SK-N-SH (cell line): Measurements from ENCODE around the gene PPM1N. TPM values are rescaled to one million over a fixed set of nuclear protein-coding genes. Genes with fewer than 3 reads are reported as not detected.

Experiments used
- CTCF ChIA-PET: fragments of 300-600, 350-600 bp; formaldehyde crosslinking; extraction: SDS; loops from one replicate; lab custom pipeline; 2021; lab: Yijun Ruan, JAX
- POLR2A ChIA-PET: fragments of 350-600 bp; sonication (Branson Sonifier 250); formaldehyde crosslinking; extraction: SDS; loops from one replicate; lab custom pipeline; 2020; ENCODE audit warnings: antibody characterized with exemption, inconsistent platforms; lab: Yijun Ruan, JAX
- DNase-seq: peaks from one replicate; pipeline ENCODE4 v3.0.0; 2012
- H2AFZ ChIP-seq: fragments of 200-600 bp; sonication (generic); 2 replicates; pipeline ENCODE4 v1.8.1; 2016; ENCODE audit warnings: antibody characterized with exemption, mild to moderate bottlenecking, low read depth
- H3F3A ChIP-seq: fragments of 200-600 bp; sonication (generic); replicated peaks from 2 replicates; pipeline ENCODE3; 2016; ENCODE audit warnings: antibody characterized with exemption, mild to moderate bottlenecking; ENCODE audit not compliant: insufficient read depth
- H3K27ac ChIP-seq, 2 experiments: fragments of 200-500 bp in 1 of 2; fragments of 200-600 bp in 1 of 2; sonication (Bioruptor generic) in 1 of 2; sonication (generic), shearing (Covaris generic) in 1 of 2; 2 replicates each; pipeline versions ENCODE4 v1.5.1 to v1.6.1; 2014 to 2016; ENCODE audit warnings: low read depth in 2 of 2, inconsistent platforms in 1 of 2, low read length in 1 of 2, mild to moderate bottlenecking in 1 of 2, mixed read lengths in 1 of 2
- H3K27me3 ChIP-seq: fragments of 200-600 bp; sonication (generic), shearing (Covaris generic); 2 replicates; pipeline ENCODE4 v1.6.1; 2016; ENCODE audit warnings: mixed run types; ENCODE audit not compliant: insufficient read depth
- H3K36me3 ChIP-seq, 2 experiments: fragments of 200-500 bp in 1 of 2; fragments of 200-600 bp in 1 of 2; sonication (Bioruptor generic) in 1 of 2; sonication (generic) in 1 of 2; replicated peaks in 1 of 2; 2 replicates each; pipeline versions ENCODE3 to v1.5.1; 2014 to 2016; ENCODE audit warnings: low read length in 1 of 2, mild to moderate bottlenecking in 1 of 2; ENCODE audit not compliant: insufficient read depth in 2 of 2, control insufficient read depth in 1 of 2
- H3K4me1 ChIP-seq, 2 experiments: fragments of 200-500 bp in 1 of 2; fragments of 200-600 bp in 1 of 2; sonication (Bioruptor generic) in 1 of 2; sonication (generic), shearing (Covaris generic) in 1 of 2; 2 replicates each; pipeline versions ENCODE4 v1.5.1 to v1.6.1; 2014 to 2016; ENCODE audit warnings: low read depth in 1 of 2, low read length in 1 of 2, mixed run types in 1 of 2; ENCODE audit not compliant: insufficient read depth in 2 of 2, control insufficient read depth in 1 of 2
- H3K4me2 ChIP-seq: fragments of 200-600 bp; sonication (generic), shearing (Covaris generic); 2 replicates; pipeline ENCODE4 v1.6.1; 2017; ENCODE audit warnings: mixed run types
- H3K4me3 ChIP-seq, 2 experiments: fragments of 200-500 bp in 1 of 2; fragments of 200-600 bp in 1 of 2; sonication (Bioruptor generic) in 1 of 2; sonication (generic), shearing (Covaris generic) in 1 of 2; 2 replicates each; pipeline versions ENCODE4 v1.5.1 to v1.8.1; 2014 to 2016; ENCODE audit warnings: low read depth in 2 of 2, inconsistent platforms in 1 of 2, low read length in 1 of 2, mild to moderate bottlenecking in 1 of 2, mixed read lengths in 1 of 2, moderate library complexity in 1 of 2
- H3K79me2 ChIP-seq: fragments of 200-600 bp; sonication (generic); 2 replicates; pipeline ENCODE4 v1.8.1; 2017; ENCODE audit warnings: mild to moderate bottlenecking; ENCODE audit not compliant: insufficient read depth
- H3K9ac ChIP-seq: fragments of 200-600 bp; sonication (generic); 2 replicates; pipeline ENCODE4 v1.6.1; 2017; ENCODE audit warnings: mixed run types
- H3K9me2 ChIP-seq: fragments of 200-600 bp; sonication (generic); 2 replicates; pipeline ENCODE4 v1.6.1; 2017; ENCODE audit warnings: mixed run types
- H3K9me3 ChIP-seq: fragments of 200-600 bp; sonication (generic); 2 replicates; pipeline ENCODE4 v1.6.1; 2017; ENCODE audit warnings: mixed run types, mild to moderate bottlenecking, moderate library complexity
- H4K20me1 ChIP-seq: fragments of 200-600 bp; sonication (generic); 2 replicates; pipeline ENCODE4 v1.6.1; 2017; ENCODE audit warnings: mild to moderate bottlenecking, mixed run types; ENCODE audit not compliant: insufficient read depth
- CHD2 ChIP-seq: fragments of 150-350 bp; IDR thresholded peaks from 2 replicates; pipeline ENCODE4 v1.6.1; 2018; ENCODE audit warnings: low read length; ENCODE audit not compliant: partially characterized antibody
- ELF1 ChIP-seq: IDR thresholded peaks from 2 replicates; pipeline ENCODE4 v1.4.0; 2012
- EZH2phosphoT487 ChIP-seq: fragments of 200-600 bp; sonication (generic); IDR thresholded peaks from 2 replicates; pipeline ENCODE4 v1.6.1; 2017; ENCODE audit warnings: low read depth, mixed run types, mild to moderate bottlenecking, antibody characterized with exemption, moderate library complexity, borderline replicate concordance
- FOXJ3 ChIP-seq: sonication (generic); formaldehyde crosslinking; IDR thresholded peaks from 2 replicates; pipeline ENCODE4 v1.5.1; 2020; ENCODE audit warnings: mild to moderate bottlenecking, missing genetic modification reagents
- MEF2A ChIP-seq: IDR thresholded peaks from 2 replicates; pipeline ENCODE4 v1.4.0; 2012; ENCODE audit warnings: low read depth, borderline replicate concordance
- NFIC ChIP-seq: IDR thresholded peaks from 2 replicates; pipeline ENCODE4 v1.4.0; 2012; ENCODE audit warnings: borderline replicate concordance
- NRF1 ChIP-seq: IDR thresholded peaks from 2 replicates; pipeline ENCODE4 v1.6.1; 2012; ENCODE audit warnings: low read depth, mild to moderate bottlenecking, low read length
- POLR2AphosphoS5 ChIP-seq: IDR thresholded peaks from 2 replicates; pipeline ENCODE4 v1.6.1; 2012; ENCODE audit warnings: low read depth, low read length
- RAD21 ChIP-seq: IDR thresholded peaks from 2 replicates; pipeline ENCODE4 v1.6.1; 2012; ENCODE audit warnings: mild to moderate bottlenecking, low read length
- RFX5 ChIP-seq: IDR thresholded peaks from 2 replicates; pipeline ENCODE4 v1.6.1; 2012; ENCODE audit warnings: mild to moderate bottlenecking, improper control_type of control experiment, low read length
- RXRA ChIP-seq: IDR thresholded peaks from 2 replicates; pipeline ENCODE4 v1.4.0; 2012; ENCODE audit warnings: low read depth, mild to moderate bottlenecking, borderline replicate concordance
- SMC3 ChIP-seq: IDR thresholded peaks from 2 replicates; pipeline ENCODE4 v1.6.1; 2012; ENCODE audit warnings: low read depth, low read length, improper control_type of control experiment
- TCF12 ChIP-seq: IDR thresholded peaks from 2 replicates; pipeline ENCODE4 v1.4.0; 2012
- YY1 ChIP-seq: IDR thresholded peaks from 2 replicates; pipeline ENCODE4 v1.4.0; 2012; ENCODE audit warnings: low read depth, mild to moderate bottlenecking
- WGBS: methylation state at CpG from one replicate; pipeline ENCODE4 v1.1.6; 2017; ENCODE audit warnings: low lambda C conversion rate; 5-methylcytosine and 5-hydroxymethylcytosine counted together
- polyA plus RNA-seq, 3 experiments: library from polyadenylated mRNA; depleted of rRNA; stranded (reverse); fragments of >200 nt; gene quantifications; 2 replicates each; pipeline ENCODE4 v1.2.3, GENCODE V29; 2012
- TF ChIP-seq, protein P1 (sequence below): IDR thresholded peaks from 2 replicates; pipeline ENCODE4 v1.4.0; 2012; ENCODE audit warnings: low read depth, borderline replicate concordance
- TF ChIP-seq, protein P2 (sequence below): IDR thresholded peaks from 2 replicates; pipeline ENCODE4 v1.4.0; 2012; ENCODE audit warnings: low read depth, borderline replicate concordance
- TF ChIP-seq, protein P3 (sequence below): IDR thresholded peaks from 2 replicates; pipeline ENCODE4; 2012

Gene PPM1N
- polyA plus RNA-seq, 1 of the 3 experiments (the other 2 are of a cell fraction) = 10.3 TPM

DNA sequence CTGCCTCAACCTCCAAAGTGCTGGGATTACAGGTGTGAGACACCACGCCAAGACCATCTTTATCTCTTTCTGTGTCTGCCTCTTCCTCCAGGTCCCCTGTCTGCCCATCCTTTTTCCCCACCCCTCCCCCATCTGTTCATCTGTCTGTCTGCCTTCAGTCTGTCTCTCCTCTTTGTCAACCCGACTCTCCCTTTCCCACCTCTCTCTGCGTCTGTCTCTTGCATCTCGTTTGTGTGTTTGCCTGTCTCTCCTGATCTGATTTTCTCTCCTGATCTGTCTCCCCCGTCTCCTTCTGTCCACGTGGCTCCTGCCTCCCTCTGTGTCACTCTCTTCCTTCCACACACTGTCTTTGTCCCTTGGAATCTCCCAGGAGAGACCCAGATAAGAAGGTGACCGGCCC is 19.0 kb downstream of the PPM1N start:
- H3K27me3 ChIP-seq = no peaks in the 10 kb centered on the region
- H3K4me2 ChIP-seq = no peak overlapping the region
- WGBS = 67% methylated on average over 7 of the region's 7 CpGs
- H3K4me1 ChIP-seq = no peaks in the 10 kb centered on the region
- POLR2A ChIA-PET = no interaction called here
- DNase-seq = no peak
- no peak overlapping the region for H2AFZ ChIP-seq
- no peaks in the 10 kb centered on the region for H3K9me2 ChIP-seq
- H3K79me2 ChIP-seq = peaks cover 66% of the 10 kb centered on the region
- no peaks in the 10 kb centered on the region for H3K9me3 ChIP-seq
- H4K20me1 ChIP-seq = peaks cover 51% of the 10 kb centered on the region
- no peak overlapping the region for H3K27ac ChIP-seq
- peaks cover 6% of the 10 kb centered on the region for H3F3A ChIP-seq
- peaks cover 0 to 11% of the 10 kb centered on the region in 2 experiments for H3K36me3 ChIP-seq
- TF ChIP-seq SMC3 (no peak), FOXJ3 (CRISPR knock-in tag) (no peak)
- CTCF ChIA-PET = no interaction called here
- H3K4me3 ChIP-seq = no peak overlapping the region
- H3K9ac ChIP-seq = no peak overlapping the region

DNA sequence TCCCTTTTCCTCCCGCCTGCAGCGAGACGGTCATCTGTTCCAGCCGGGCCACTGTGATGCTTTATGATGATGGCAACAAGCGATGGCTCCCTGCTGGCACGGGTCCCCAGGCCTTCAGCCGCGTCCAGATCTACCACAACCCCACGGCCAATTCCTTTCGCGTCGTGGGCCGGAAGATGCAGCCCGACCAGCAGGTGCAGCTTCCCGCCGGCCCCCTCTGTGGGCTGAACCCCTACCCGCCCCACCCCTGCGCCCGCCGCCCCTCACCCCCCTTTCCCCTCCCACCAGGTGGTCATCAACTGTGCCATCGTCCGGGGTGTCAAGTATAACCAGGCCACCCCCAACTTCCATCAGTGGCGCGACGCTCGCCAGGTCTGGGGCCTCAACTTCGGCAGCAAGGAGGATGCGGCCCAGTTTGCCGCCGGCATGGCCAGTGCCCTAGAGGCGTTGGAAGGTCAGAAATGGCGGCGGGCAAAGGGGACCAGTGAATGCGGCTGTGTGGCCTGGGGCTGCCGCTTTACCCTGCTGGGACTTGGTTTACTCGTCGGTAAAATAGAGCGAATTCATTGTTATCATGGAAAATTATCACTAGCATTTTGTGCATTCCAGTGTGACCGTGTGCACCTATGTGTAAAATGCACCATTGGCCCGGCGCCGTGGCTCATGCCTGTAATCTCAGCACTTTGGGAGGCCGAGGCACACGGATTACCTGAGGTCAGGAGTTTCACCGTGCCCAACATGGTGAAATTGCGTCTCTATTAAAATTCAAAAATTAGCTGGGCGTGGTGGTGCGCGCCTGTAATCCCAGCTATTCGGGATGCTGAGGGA is 19.6 kb downstream of the PPM1N start:
- no peaks in the 10 kb centered on the region for H3K27me3 ChIP-seq
- H3K79me2 ChIP-seq = peaks cover 60% of the 10 kb centered on the region
- H3K36me3 ChIP-seq = peaks cover 0 to 11% of the 10 kb centered on the region in 2 experiments
- DNase-seq = no peak
- H2AFZ ChIP-seq = no peak overlapping the region
- no peak overlapping the region for H3K9ac ChIP-seq
- TF ChIP-seq YY1 (no peak), ELF1 (no peak), CHD2 (no peak), POLR2AphosphoS5 (no peak)
- ChIA-PET POLR2A (no interaction called here), CTCF (interaction anchor here (0.7 kb wide), 1 partner anchor 41 kb away, joined by 3 read pairs; no protein-coding TSS in a partner anchor)
- H4K20me1 ChIP-seq = peaks cover 50% of the 10 kb centered on the region
- H3F3A ChIP-seq = peaks cover 9% of the 10 kb centered on the region
- no peak overlapping the region for H3K4me2 ChIP-seq
- no peaks in the 10 kb centered on the region for H3K4me1 ChIP-seq
- H3K27ac ChIP-seq = no peak overlapping the region
- no peaks in the 10 kb centered on the region for H3K9me2 ChIP-seq
- no peak overlapping the region for H3K4me3 ChIP-seq
- H3K9me3 ChIP-seq = no peaks in the 10 kb centered on the region
- 90% methylated on average over 50 of the region's 50 CpGs for WGBS

DNA sequence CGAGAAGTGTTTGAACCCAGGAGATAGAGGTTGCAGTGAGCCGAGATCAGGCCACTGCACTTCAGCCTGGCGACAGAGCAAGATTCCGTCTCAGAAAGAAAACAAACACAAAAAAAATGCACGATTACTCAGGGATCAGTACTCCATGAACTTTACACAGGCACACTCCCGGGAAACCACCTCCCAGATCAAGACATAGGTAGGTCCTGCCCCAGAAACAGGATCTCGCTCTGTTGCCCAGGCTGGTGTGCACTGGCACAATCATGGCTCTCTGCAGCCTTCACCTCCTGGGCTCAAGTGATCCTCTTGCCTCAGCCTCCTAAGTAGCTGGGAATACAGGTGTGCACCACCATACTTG is 20.2 kb downstream of the PPM1N start:
- DNase-seq = no peak
- 77% methylated on average over 7 of the region's 7 CpGs for WGBS
- H3K4me3 ChIP-seq = no peak overlapping the region
- ChIA-PET POLR2A (interaction anchor here (0.6 kb wide), 1 partner anchor 127 kb away, joined by 3 read pairs; no protein-coding TSS in a partner anchor), CTCF (interaction anchor here (0.7 kb wide), 1 partner anchor 40 kb away, joined by 3 read pairs; no protein-coding TSS in a partner anchor)
- peaks cover 1 to 11% of the 10 kb centered on the region in 2 experiments for H3K36me3 ChIP-seq
- peaks cover 15% of the 10 kb centered on the region for H3F3A ChIP-seq
- H3K79me2 ChIP-seq = peaks cover 54% of the 10 kb centered on the region
- H3K4me2 ChIP-seq = no peak overlapping the region
- H3K4me1 ChIP-seq = no peaks in the 10 kb centered on the region
- H2AFZ ChIP-seq = no peak overlapping the region
- no peak overlapping the region for H3K9ac ChIP-seq
- no peaks in the 10 kb centered on the region for H3K27me3 ChIP-seq
- H3K27ac ChIP-seq = no peak overlapping the region
- H4K20me1 ChIP-seq = peaks cover 48% of the 10 kb centered on the region
- H3K9me2 ChIP-seq = no peaks in the 10 kb centered on the region
- H3K9me3 ChIP-seq = no peaks in the 10 kb centered on the region
- no peak for TF ChIP-seq TCF12
- no peak for TF ChIP-seq NFIC
- TF ChIP-seq CHD2 = no peak
- no peak for TF ChIP-seq RXRA
- no peak for TF ChIP-seq NRF1
- no peak for TF ChIP-seq RAD21
- no peak for TF ChIP-seq RFX5
- TF ChIP-seq, protein P1, sequence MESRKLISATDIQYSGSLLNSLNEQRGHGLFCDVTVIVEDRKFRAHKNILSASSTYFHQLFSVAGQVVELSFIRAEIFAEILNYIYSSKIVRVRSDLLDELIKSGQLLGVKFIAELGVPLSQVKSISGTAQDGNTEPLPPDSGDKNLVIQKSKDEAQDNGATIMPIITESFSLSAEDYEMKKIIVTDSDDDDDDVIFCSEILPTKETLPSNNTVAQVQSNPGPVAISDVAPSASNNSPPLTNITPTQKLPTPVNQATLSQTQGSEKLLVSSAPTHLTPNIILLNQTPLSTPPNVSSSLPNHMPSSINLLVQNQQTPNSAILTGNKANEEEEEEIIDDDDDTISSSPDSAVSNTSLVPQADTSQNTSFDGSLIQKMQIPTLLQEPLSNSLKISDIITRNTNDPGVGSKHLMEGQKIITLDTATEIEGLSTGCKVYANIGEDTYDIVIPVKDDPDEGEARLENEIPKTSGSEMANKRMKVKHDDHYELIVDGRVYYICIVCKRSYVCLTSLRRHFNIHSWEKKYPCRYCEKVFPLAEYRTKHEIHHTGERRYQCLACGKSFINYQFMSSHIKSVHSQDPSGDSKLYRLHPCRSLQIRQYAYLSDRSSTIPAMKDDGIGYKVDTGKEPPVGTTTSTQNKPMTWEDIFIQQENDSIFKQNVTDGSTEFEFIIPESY = no peak
- no peak for TF ChIP-seq MEF2A
- no peak for TF ChIP-seq SMC3
- no peak for TF ChIP-seq EZH2phosphoT487
- TF ChIP-seq, protein P2, sequence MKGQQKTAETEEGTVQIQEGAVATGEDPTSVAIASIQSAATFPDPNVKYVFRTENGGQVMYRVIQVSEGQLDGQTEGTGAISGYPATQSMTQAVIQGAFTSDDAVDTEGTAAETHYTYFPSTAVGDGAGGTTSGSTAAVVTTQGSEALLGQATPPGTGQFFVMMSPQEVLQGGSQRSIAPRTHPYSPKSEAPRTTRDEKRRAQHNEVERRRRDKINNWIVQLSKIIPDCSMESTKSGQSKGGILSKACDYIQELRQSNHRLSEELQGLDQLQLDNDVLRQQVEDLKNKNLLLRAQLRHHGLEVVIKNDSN = no peak
- TF ChIP-seq, protein P3, sequence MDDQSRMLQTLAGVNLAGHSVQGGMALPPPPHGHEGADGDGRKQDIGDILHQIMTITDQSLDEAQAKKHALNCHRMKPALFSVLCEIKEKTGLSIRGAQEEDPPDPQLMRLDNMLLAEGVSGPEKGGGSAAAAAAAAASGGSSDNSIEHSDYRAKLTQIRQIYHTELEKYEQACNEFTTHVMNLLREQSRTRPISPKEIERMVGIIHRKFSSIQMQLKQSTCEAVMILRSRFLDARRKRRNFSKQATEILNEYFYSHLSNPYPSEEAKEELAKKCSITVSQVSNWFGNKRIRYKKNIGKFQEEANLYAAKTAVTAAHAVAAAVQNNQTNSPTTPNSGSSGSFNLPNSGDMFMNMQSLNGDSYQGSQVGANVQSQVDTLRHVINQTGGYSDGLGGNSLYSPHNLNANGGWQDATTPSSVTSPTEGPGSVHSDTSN = no peak
